GM12874 (cell line): ENCODE data around the gene PDZD2.

Experiments
- TF ChIP-seq, protein P1 (sequence below): IDR thresholded peaks from 2 replicates; pipeline ENCODE4 v1.5.1; 2011; ENCODE audit warnings: low read depth, mild to moderate bottlenecking, control low read depth, low read length, moderate library complexity; ENCODE audit not compliant: insufficient read depth

Gene PDZD2

DNA sequence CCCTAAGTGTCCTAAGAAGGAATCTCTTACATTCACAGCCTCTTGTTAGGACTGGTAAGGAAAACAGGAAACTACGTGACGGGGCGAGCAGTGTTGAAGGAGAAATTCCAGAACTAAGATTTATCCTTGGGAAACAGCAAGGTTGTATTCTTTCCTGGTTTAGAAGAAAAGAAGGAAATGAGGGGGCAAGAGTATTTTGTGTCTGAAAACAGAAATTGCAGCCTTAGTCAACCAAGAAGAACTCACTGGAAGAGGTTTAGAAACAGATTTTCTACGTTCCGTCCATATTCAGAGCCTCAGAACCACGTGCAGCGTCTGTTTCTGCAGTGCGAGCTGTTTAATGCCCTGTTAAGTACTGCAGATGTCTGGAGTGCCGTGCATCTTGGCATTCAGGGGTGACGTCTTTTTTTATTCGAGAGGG is 460.0 kb downstream of the PDZD2 start:
- TF ChIP-seq, protein P1, sequence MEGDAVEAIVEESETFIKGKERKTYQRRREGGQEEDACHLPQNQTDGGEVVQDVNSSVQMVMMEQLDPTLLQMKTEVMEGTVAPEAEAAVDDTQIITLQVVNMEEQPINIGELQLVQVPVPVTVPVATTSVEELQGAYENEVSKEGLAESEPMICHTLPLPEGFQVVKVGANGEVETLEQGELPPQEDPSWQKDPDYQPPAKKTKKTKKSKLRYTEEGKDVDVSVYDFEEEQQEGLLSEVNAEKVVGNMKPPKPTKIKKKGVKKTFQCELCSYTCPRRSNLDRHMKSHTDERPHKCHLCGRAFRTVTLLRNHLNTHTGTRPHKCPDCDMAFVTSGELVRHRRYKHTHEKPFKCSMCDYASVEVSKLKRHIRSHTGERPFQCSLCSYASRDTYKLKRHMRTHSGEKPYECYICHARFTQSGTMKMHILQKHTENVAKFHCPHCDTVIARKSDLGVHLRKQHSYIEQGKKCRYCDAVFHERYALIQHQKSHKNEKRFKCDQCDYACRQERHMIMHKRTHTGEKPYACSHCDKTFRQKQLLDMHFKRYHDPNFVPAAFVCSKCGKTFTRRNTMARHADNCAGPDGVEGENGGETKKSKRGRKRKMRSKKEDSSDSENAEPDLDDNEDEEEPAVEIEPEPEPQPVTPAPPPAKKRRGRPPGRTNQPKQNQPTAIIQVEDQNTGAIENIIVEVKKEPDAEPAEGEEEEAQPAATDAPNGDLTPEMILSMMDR, result no peak

DNA sequence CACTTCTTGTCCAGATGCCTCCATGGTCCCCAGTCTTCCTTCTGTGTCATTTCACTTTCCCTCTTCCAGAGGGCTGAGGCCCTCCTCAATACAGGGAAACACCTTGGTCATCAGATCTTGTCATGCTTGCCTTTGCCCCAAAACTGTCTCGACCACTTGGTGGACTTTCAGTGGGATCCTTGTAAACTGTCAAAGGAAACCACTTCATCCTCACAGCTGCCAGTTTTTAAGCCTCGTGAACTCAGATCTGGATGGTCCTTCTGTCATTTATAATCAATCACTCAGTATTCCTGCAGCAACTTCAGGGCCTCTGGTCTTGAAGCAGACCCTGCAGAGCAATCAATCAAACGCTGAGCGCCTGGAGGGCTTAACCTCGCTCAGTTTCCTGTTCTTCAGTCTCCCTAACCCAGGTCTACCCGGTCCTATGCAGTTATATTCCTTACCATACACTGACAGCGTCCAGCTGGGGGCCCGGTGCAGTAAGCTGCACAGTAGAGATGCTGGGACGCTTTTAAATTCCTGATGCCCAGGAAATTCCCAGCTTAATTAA is 460.6 kb downstream of the PDZD2 start:
- TF ChIP-seq, protein P1, result no peak

DNA sequence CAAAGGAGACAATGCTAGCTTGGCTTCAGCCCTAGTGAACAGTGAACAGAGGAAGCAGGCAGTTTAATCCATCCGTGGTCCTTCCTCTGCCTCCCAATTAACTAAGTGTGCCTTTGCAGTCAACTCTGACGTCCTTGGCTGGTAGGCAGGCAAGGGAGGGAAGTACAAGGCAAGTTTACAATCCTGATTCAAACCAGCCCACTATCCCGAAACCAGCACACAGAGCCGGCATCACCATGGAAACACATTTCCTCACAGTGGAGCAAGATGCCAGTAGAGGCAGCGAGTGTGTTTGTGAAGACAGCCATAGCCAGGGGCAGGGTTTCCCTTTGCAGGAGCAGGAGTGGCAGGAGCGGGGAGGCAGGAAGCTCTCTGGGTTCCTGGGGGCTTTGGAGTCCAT is 461.3 kb downstream of the PDZD2 start:
- TF ChIP-seq, protein P1, result no peak

DNA sequence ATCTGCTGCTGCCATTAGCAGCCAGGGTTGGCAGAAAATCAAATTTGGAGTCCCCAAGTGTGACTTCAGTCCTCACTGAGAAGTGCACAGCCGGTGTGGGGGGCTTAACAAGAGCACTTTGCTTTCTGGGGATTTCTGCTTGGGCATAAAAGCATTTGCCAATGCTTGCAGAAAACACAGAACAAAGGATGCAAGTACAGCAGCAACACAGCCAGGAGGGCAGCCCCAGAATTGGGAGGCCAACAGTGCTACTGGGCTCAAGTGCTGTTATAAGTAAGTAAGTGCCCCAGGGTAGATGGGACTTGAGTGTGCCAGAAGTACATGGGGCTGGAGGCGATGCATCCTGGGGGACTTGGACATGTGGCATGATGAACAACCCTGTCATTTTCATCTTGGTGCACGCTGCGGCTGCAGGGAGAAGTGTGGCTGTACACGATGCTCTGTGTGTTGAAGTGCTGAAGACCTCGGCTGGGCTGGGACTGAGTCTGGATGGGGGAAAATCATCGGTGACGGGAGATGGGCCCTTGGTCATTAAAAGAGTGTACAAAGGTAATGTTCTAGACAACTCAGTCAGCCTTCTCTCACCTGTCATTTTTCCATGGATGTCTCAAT is 461.9 kb downstream of the PDZD2 start:
- TF ChIP-seq, protein P1, result no peak

DNA sequence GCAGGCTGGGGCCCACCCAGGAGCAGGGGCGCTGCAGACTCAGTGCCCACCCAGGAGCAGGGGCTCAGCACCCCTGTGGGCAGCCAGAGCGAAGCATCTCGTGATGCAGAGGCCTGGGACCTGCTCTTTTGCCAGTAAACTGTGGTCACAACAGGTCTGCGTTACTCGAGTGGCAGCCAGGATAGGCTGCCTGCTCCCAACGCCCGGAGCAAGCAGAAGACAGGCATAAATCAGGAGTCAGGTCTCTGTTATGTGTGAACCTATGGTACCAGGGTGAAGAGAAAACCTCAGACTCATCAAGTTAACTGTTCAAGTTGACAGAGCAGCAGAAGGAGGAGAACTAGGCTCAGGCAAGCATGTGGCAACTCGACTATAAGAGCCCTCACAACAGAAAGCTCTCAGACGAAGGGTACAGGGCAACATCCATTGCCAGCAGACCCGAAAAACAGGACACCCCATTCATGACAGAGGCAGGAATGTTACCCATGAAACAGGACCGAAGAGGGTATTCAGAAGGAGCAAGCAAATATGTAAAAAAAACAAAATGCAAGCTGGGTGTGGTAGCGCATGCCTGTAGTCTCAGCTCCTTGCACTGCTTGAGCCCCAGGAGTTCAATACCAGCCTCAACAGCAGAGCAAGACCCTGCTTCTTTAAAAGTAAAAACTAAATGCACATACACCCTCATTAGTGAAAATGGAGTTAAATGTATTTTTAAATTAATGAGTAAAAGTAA is 463.5 kb downstream of the PDZD2 start:
- TF ChIP-seq, protein P1, result no peak

DNA sequence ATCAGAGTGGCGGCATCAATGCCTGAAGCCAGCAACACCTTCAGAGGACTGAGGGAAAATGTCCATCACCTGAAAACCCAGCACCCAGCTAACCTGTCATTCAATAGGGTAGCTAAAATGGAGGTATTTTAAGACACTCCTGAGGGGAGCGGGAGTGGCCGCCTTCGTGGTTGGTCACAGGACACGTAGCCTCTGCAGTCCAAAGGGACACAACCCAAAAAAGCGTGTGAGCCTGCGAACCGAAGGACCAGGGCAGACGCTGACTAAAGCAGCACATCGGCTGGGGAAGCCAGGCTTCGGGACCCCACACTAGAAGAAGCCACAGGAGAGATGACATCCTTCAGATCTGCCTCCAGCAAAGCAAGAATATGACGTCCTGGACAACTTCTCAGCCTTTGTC is 464.6 kb downstream of the PDZD2 start:
- TF ChIP-seq, protein P1, result no peak

DNA sequence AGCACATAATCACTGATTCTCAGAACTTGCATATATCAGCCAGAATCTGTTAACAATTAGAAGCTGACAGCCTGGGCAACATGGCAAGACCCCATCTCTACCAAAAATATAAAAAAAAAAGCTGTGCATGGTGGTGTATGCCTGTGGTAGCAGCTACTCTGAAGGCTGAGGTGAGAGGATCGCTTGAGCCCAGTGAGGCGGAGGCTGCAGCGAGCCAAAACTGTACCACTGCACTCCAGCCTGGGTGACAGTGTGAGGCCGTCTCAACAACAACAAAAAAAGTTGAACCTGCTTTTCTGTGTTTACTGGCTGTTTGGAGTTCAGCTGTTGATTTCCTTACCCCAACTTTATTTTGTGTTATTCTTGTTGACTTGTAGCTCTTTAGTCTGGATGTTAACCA is 468.4 kb downstream of the PDZD2 start:
- TF ChIP-seq, protein P1, result no peak
